ENCODE results near the gene SMIM1.

SMIM1 gene

GRCh38 chr1:3736708-3737107 is 35.8 kb upstream of the SMIM1 start:
- TF ChIP-seq, protein P1, sequence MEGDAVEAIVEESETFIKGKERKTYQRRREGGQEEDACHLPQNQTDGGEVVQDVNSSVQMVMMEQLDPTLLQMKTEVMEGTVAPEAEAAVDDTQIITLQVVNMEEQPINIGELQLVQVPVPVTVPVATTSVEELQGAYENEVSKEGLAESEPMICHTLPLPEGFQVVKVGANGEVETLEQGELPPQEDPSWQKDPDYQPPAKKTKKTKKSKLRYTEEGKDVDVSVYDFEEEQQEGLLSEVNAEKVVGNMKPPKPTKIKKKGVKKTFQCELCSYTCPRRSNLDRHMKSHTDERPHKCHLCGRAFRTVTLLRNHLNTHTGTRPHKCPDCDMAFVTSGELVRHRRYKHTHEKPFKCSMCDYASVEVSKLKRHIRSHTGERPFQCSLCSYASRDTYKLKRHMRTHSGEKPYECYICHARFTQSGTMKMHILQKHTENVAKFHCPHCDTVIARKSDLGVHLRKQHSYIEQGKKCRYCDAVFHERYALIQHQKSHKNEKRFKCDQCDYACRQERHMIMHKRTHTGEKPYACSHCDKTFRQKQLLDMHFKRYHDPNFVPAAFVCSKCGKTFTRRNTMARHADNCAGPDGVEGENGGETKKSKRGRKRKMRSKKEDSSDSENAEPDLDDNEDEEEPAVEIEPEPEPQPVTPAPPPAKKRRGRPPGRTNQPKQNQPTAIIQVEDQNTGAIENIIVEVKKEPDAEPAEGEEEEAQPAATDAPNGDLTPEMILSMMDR (IDR thresholded peaks at IDR 0.05; ENCODE audit: control extremely low read depth, extremely low read depth, low read depth, missing control alignments): no peak
- POLR2A ChIA-PET: no interaction called here
- CTCF ChIA-PET: no interaction called here
- DNase-seq (ENCODE audit: extremely low spot score): no peak

- no peak for DNase-seq (ENCODE audit: extremely low spot score)
- TF ChIP-seq, protein P1 (IDR thresholded peaks at IDR 0.05; ENCODE audit: control extremely low read depth, extremely low read depth, low read depth, missing control alignments): no peak
- ChIA-PET CTCF (interaction anchor here (1.3 kb wide), 1 partner anchor 14 kb away, joined by 3 read pairs; the partner anchor contains the start of gene CCDC27), POLR2A (no interaction called here)
Measured at GRCh38 chr1:3738943-3739342, 33.6 kb upstream of the SMIM1 start.

- ChIA-PET CTCF (interaction anchor here (1.1 to 1.3 kb wide), 2 partner anchors 12 to 62 kb away, joined by 3 read pairs; partner anchors contain the start of gene CCDC27), POLR2A (no interaction called here)
- DNase-seq (ENCODE audit: extremely low spot score): no peak
- TF ChIP-seq, protein P1 (IDR thresholded peaks at IDR 0.05; ENCODE audit: control extremely low read depth, extremely low read depth, low read depth, missing control alignments): no peak
Measured at GRCh38 chr1:3740042-3740441, 32.5 kb upstream of the SMIM1 start.

GRCh38 chr1:3740752-3741151 is 31.8 kb upstream of the SMIM1 start:
- ChIA-PET CTCF (interaction anchor here (1.1 kb wide), 1 partner anchor 61 kb away, joined by 3 read pairs; no protein-coding TSS in a partner anchor), POLR2A (no interaction called here)
- TF ChIP-seq, protein P1 (IDR thresholded peaks at IDR 0.05; ENCODE audit: control extremely low read depth, extremely low read depth, low read depth, missing control alignments): no peak
- DNase-seq (ENCODE audit: extremely low spot score): no peak

GRCh38 chr1:3741566-3742438 is 30.7 kb upstream of the SMIM1 start:
- DNase-seq (ENCODE audit: extremely low spot score): no peak
- POLR2A ChIA-PET: no interaction called here
- TF ChIP-seq, protein P1 (IDR thresholded peaks at IDR 0.05; ENCODE audit: control extremely low read depth, extremely low read depth, low read depth, missing control alignments): no peak
- CTCF ChIA-PET: no interaction called here

GRCh38 chr1:3742439-3743298 is 29.9 kb upstream of the SMIM1 start:
- ChIA-PET CTCF (no interaction called here), POLR2A (no interaction called here)
- no peak for DNase-seq (ENCODE audit: extremely low spot score)
- TF ChIP-seq, protein P1 (IDR thresholded peaks at IDR 0.05; ENCODE audit: control extremely low read depth, extremely low read depth, low read depth, missing control alignments): no peak

Data from GM10248 (cell line).